Measurements from ENCODE around the gene EZR.

- TF ChIP-seq EP300 (IDR thresholded peaks at IDR 0.05) (no peak), CTCF (IDR thresholded peaks at IDR 0.05) (no peak), POLR2A (IDR thresholded peaks at IDR 0.05) (no peak)
Measured at GRCh38 chr6:158761746-158762145, 57.4 kb downstream of the EZR start.

Data from tibial nerve (tissue), 4 donors.